Measurements from ENCODE around the gene CFTR. TPM values are rescaled to one million over a fixed set of nuclear protein-coding genes. Genes with fewer than 3 reads are reported as not detected.

Gene CFTR
- total RNA-seq, 1 experiment from 2014 or later, result 0.31 TPM

- no TSS peak for BruUV-seq (replicated peaks)
- intact Hi-C loops (cut with micrococcal nuclease; ENCODE audit: unreplicated experiment) (no loop called here), in situ Hi-C loops (cut with HindIII; ENCODE audit: low pct_unique_long_range_greater_than_20kb, low sequenced_read_pairs) (no loop called here)
- Histone ChIP-seq H3K4me1 (ENCODE audit: control insufficient read depth, insufficient read depth, low read length) (no peaks in the 10 kb centered on the region), H3K9me3 (ENCODE audit: control insufficient read depth, insufficient read depth, low read depth, low read length) (no peaks in the 10 kb centered on the region), H3K36me3 (ENCODE audit: control insufficient read depth, insufficient read depth, low read length) (no peaks in the 10 kb centered on the region), H3K27me3 (ENCODE audit: control insufficient read depth, insufficient read depth, low read length) (peaks cover 5% of the 10 kb centered on the region; the same call in 1 of the 2 replicates), H3K27ac (ENCODE audit: low read length) (no peak overlapping the region), H3K4me3 (ENCODE audit: low read depth in 2 of 2, low read length in 2 of 2) (no peak overlapping the region)
- CTCF ChIA-PET, result no interaction called here
- POLR2A ChIA-PET, result no interaction called here
- DNase-seq (ENCODE audit: low read depth, low spot score), result no peak
- no peak for TF ChIP-seq CTCF (IDR thresholded peaks at IDR 0.05)
- no peak for TF ChIP-seq SIN3A (IDR thresholded peaks at IDR 0.05; ENCODE audit: borderline replicate concordance, insufficient read depth, low read depth, low read length)
- TF ChIP-seq POLR2AphosphoS5 (IDR thresholded peaks at IDR 0.05; ENCODE audit: low read depth, low read length), result no peak
- TF ChIP-seq TCF7L2 (IDR thresholded peaks at IDR 0.05; ENCODE audit: low read depth, low read length), result no peak
- TF ChIP-seq REST (IDR thresholded peaks at IDR 0.05; ENCODE audit: insufficient read depth in 1 of 2, low read depth in 2 of 2, low read length in 1 of 2), result no peak
- ATAC-seq, result no peak
Observed at GRCh38 chr7:117682681-117683385, 203.0 kb downstream of the CFTR start.

DNA sequence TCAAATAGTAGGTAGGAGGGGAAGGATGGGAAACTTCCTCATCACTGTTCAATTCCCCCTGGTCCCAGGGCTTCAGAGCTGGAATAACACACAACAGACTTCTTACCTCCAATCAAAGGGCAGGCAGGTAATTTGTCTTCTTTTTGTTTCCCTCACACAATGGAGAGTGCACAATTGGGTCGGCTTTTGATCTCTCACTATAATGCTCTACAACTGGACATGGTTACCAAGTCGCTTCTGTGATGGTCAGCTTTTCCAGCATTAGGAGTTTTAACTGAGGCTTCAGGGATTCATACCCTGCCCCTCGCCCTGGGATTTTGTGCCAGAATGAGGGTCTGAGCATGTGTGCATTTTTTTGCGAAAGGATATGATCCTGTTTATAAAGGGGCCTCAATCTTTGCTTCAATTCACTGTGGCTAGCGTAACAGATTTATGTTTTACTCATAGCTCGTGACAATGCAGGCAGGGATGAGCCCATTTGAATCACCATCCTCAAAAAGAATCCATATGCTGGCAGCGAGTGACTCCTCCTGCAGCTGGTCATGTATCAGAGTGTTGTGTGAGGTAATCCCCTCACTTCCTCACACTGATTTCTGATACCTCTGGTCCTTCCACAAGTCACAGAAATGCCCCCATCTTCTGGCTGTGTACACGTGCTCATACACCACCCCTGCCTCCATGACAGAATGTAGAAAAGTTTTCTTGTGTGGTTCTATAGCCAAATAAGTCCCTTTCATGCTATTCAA, 203.8 kb downstream of the CFTR start:
- no peak overlapping the region for H3K4me3 ChIP-seq (ENCODE audit: low read depth in 2 of 2, low read length in 2 of 2)
- H3K36me3 ChIP-seq (ENCODE audit: control insufficient read depth, insufficient read depth, low read length), result no peaks in the 10 kb centered on the region
- peaks cover 5% of the 10 kb centered on the region; the same call in 1 of the 2 replicates for H3K27me3 ChIP-seq (ENCODE audit: control insufficient read depth, insufficient read depth, low read length)
- ChIA-PET CTCF (no interaction called here), POLR2A (interaction anchor here (0.6 kb wide), 1 partner anchor 8 kb away, joined by 11 read pairs; no protein-coding TSS in a partner anchor)
- in situ Hi-C loops (cut with HindIII; ENCODE audit: low pct_unique_long_range_greater_than_20kb, low sequenced_read_pairs) (no loop called here), intact Hi-C loops (cut with micrococcal nuclease; ENCODE audit: unreplicated experiment) (no loop called here)
- H3K27ac ChIP-seq (ENCODE audit: low read length), result no peak overlapping the region
- no peak for TF ChIP-seq TCF7L2 (IDR thresholded peaks at IDR 0.05; ENCODE audit: low read depth, low read length)
- TF ChIP-seq REST (IDR thresholded peaks at IDR 0.05; ENCODE audit: insufficient read depth in 1 of 2, low read depth in 2 of 2, low read length in 1 of 2), result no peak
- no peak for TF ChIP-seq SIN3A (IDR thresholded peaks at IDR 0.05; ENCODE audit: borderline replicate concordance, insufficient read depth, low read depth, low read length)
- TF ChIP-seq POLR2AphosphoS5 (IDR thresholded peaks at IDR 0.05; ENCODE audit: low read depth, low read length), result no peak
- no peak for TF ChIP-seq CTCF (IDR thresholded peaks at IDR 0.05)
- DNase-seq (ENCODE audit: low read depth, low spot score) (no peak), ATAC-seq (no peak)
- H3K4me1 ChIP-seq (ENCODE audit: control insufficient read depth, insufficient read depth, low read length), result no peaks in the 10 kb centered on the region
- no peaks in the 10 kb centered on the region for H3K9me3 ChIP-seq (ENCODE audit: control insufficient read depth, insufficient read depth, low read depth, low read length)
- BruUV-seq (replicated peaks), result no TSS peak
